OCI-LY7 (cell line): ENCODE data around the gene MGMT. TPM values are rescaled to one million over a fixed set of nuclear protein-coding genes. Genes with fewer than 3 reads are reported as not detected.

Experiments
- BruUV-seq: library from RNA; stranded (reverse); fragments of 400-500 nt; replicated peaks from 2 replicates; lab custom pipeline; 2021; lab: Mats Ljungman, UMichigan
- CTCF ChIA-PET: fragments of 300-600 bp; sonication (Branson Sonifier 250); formaldehyde crosslinking; loops from one replicate; lab custom pipeline; 2022; ENCODE audit warnings: antibody characterized with exemption; ENCODE audit not compliant: unreplicated experiment; lab: Charles Lee
- POLR2A ChIA-PET: fragments of 300-600 bp; sonication (Branson Sonifier 250); formaldehyde crosslinking; loops from one replicate; lab custom pipeline; 2022; ENCODE audit warnings: antibody characterized with exemption; lab: Charles Lee
- DNase-seq: peaks from one replicate; pipeline ENCODE4 v3.0.0-alpha.2; 2015; ENCODE audit warnings: low spot score
- H2AFZ ChIP-seq: fragments of 200-600 bp; sonication (generic), shearing (Covaris generic); 2 replicates; pipeline ENCODE4 v1.6.1; 2014; ENCODE audit warnings: mild to moderate bottlenecking, antibody characterized with exemption, low read length, moderate library complexity
- H3K27ac ChIP-seq: fragments of 200-600 bp; sonication (generic); 2 replicates; pipeline ENCODE4 v1.5.1; 2014; ENCODE audit warnings: mixed run types, low read depth, mild to moderate bottlenecking, moderate library complexity, low read length, inconsistent platforms; ENCODE audit not compliant: poor library complexity, severe bottlenecking
- H3K36me3 ChIP-seq: fragments of 200-600 bp; sonication (generic); 2 replicates; pipeline ENCODE4 v1.6.1; 2014; ENCODE audit warnings: mild to moderate bottlenecking, antibody characterized with exemption, low read length, moderate library complexity, mixed read lengths; ENCODE audit not compliant: insufficient read depth
- H3K4me1 ChIP-seq: fragments of 200-600 bp; sonication (generic); 2 replicates; pipeline ENCODE4 v1.5.1; 2014; ENCODE audit warnings: mild to moderate bottlenecking, low read length; ENCODE audit not compliant: insufficient read depth, poor library complexity, severe bottlenecking
- H3K4me2 ChIP-seq: fragments of 200-600 bp; sonication (generic); 2 replicates; pipeline ENCODE4 v1.6.1; 2014; ENCODE audit warnings: mild to moderate bottlenecking, low read length
- H3K4me3 ChIP-seq: fragments of 200-600 bp; sonication (generic); 2 replicates; pipeline ENCODE4 v1.5.1; 2014; ENCODE audit warnings: mild to moderate bottlenecking, low read depth, low read length; ENCODE audit not compliant: poor library complexity, severe bottlenecking
- H3K79me2 ChIP-seq: fragments of 200-600 bp; sonication (generic); 2 replicates; pipeline ENCODE4 v1.6.1; 2016; ENCODE audit warnings: low read depth, mild to moderate bottlenecking, low read length, moderate library complexity, mixed read lengths; ENCODE audit not compliant: insufficient read depth
- H3K9me2 ChIP-seq: fragments of 200-600 bp; sonication (generic); 2 replicates; pipeline ENCODE4 v1.6.1; 2016; ENCODE audit warnings: mild to moderate bottlenecking, low read length, mixed read lengths; ENCODE audit not compliant: insufficient read depth
- H3K9me3 ChIP-seq: fragments of 200-600 bp; sonication (generic); 2 replicates; pipeline ENCODE4 v1.6.1; 2014; ENCODE audit warnings: mild to moderate bottlenecking, mixed run types, low read length, mixed read lengths
- H4K20me1 ChIP-seq: fragments of 200-600 bp; sonication (generic); 2 replicates; pipeline ENCODE4 v1.6.1; 2014; ENCODE audit warnings: mild to moderate bottlenecking, antibody characterized with exemption, low read length, moderate library complexity, mixed read lengths; ENCODE audit not compliant: insufficient read depth
- CTCF ChIP-seq: fragments of 200-600 bp; sonication (generic); conservative IDR thresholded peaks from 2 replicates; pipeline ENCODE4 v1.5.1; 2014; ENCODE audit warnings: mild to moderate bottlenecking, antibody characterized with exemption, low read length, moderate library complexity, mixed read lengths
- EZH2phosphoT487 ChIP-seq: fragments of 200-600 bp; sonication (generic); IDR thresholded peaks from 2 replicates; pipeline ENCODE4 v1.6.1; 2018; ENCODE audit warnings: low read depth, borderline replicate concordance, mild to moderate bottlenecking, mixed run types, antibody characterized with exemption, low read length, moderate library complexity, mixed read lengths
- intact Hi-C: fragments of 100-400 bp; cut with micrococcal nuclease; formaldehyde crosslinking; loops from one replicate; pipeline ENCODE4 v1.10.0; 2022; ENCODE audit not compliant: unreplicated experiment
- total RNA-seq, 2 experiments: library from RNA; depleted of rRNA in 1 of 2; stranded (reverse); fragments of >200 nt in 1 of 2; shearing (Covaris generic) in 1 of 2; gene quantifications; 2 replicates each; pipeline ENCODE4 v1.2.3, GENCODE V29; 2014 to 2022

MGMT gene
- total RNA-seq, 2 experiments from 2014 or later = 19.7 to 25.0 TPM

- Histone ChIP-seq H3K4me2 (no peak overlapping the region), H3K9me3 (no peaks in the 10 kb centered on the region)
- intact Hi-C loops = no loop called here
Observed at GRCh38 chr10:129609551-129609950, 142.5 kb downstream of the MGMT start.

DNA sequence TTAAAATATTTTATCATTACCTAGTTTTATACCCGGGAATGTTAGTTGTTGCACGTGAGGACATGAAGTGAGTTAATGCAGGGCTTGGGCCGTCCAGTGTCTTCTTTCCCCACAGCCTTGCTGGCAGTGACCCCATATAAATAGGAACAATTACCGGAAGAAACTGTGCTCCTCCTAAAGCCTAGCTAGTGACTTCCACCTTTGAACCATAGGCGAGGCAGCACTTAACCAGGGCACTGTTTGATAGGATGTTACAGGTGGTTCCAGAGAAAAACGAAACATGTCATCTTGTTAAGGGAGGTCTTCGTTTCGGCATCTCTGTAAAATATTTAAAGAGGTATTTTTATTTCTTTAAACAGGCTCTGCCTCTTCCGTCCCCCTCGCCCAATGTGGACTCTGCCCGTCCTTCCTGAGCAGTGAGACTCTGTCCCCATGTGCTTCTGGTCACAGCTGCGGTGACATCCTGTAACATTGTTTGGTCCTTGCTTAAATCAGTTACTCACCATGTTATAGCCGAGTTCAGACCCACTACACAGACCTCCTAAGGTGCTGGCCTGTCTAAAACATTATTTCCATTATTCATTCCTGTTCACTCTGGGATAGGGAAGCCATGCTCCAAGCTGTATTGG, 145.6 kb downstream of the MGMT start:
- no peak for TF ChIP-seq EZH2phosphoT487
- no peak for TF ChIP-seq CTCF
- POLR2A ChIA-PET = no interaction called here
- DNase-seq = no peak
- CTCF ChIA-PET = no interaction called here
- Histone ChIP-seq H3K27ac (no peak overlapping the region), H3K9me3 (no peaks in the 10 kb centered on the region), H3K9me2 (no peaks in the 10 kb centered on the region), H4K20me1 (no peaks in the 10 kb centered on the region), H2AFZ (no peak overlapping the region), H3K79me2 (no peaks in the 10 kb centered on the region), H3K36me3 (no peaks in the 10 kb centered on the region), H3K4me1 (no peaks in the 10 kb centered on the region), H3K4me2 (no peak overlapping the region), H3K4me3 (no peak overlapping the region)
- no TSS peak for BruUV-seq
- intact Hi-C loops = no loop called here

More at GRCh38 chr10:129609551-129609950, 142.5 kb downstream of the MGMT start:
- no peak overlapping the region for H2AFZ ChIP-seq
- no peak overlapping the region for H3K4me3 ChIP-seq
- ChIA-PET CTCF (no interaction called here), POLR2A (no interaction called here)
- no peaks in the 10 kb centered on the region for H3K79me2 ChIP-seq
- TF ChIP-seq CTCF (no peak), EZH2phosphoT487 (no peak)
- H4K20me1 ChIP-seq = no peaks in the 10 kb centered on the region
- no peaks in the 10 kb centered on the region for H3K9me2 ChIP-seq
- no peak for DNase-seq
- H3K4me1 ChIP-seq = no peaks in the 10 kb centered on the region
- H3K36me3 ChIP-seq = no peaks in the 10 kb centered on the region
- BruUV-seq = no TSS peak
- H3K27ac ChIP-seq = no peak overlapping the region

DNA sequence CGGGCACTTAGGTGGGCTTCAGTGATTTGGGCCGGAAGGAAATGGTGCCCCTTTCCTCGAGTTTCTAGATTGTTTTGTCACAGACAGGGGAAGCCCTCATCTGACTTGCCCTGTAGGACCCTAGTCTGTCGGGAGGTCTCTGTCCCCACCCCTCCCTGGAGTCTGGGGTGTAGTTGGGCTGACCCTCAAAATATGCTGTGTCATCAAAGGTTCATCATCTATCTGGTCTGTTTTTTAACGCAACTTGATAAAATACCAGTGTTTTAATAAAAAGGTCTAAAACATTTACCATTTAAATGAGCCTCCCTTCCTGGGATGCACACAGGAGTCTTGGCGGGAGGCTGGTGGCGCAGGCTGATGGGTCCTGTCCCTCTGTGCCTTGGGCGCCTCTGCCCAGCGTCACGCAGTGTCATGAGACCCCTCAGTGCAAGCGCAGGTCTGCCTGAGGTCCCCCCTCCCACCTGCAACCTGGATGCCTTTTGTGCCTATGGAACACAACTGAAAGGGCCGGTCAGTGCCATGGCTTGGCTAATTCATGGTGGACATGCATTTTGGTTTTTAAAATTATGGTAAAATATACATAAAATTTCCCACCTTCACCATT, 146.4 kb downstream of the MGMT start:
- no peak overlapping the region for H3K4me2 ChIP-seq
- DNase-seq = no peak
- H3K36me3 ChIP-seq = no peaks in the 10 kb centered on the region
- H3K4me3 ChIP-seq = no peak overlapping the region
- H3K79me2 ChIP-seq = no peaks in the 10 kb centered on the region
- ChIA-PET POLR2A (no interaction called here), CTCF (no interaction called here)
- no peaks in the 10 kb centered on the region for H3K4me1 ChIP-seq
- H3K27ac ChIP-seq = no peak overlapping the region
- no peaks in the 10 kb centered on the region for H4K20me1 ChIP-seq
- no peak for TF ChIP-seq CTCF
- TF ChIP-seq EZH2phosphoT487 = no peak
- H2AFZ ChIP-seq = no peak overlapping the region
- H3K9me2 ChIP-seq = no peaks in the 10 kb centered on the region
- no TSS peak for BruUV-seq
- H3K9me3 ChIP-seq = no peaks in the 10 kb centered on the region
- intact Hi-C loops = no loop called here
